ENCODE measurements around the gene PBXIP1.
A peak's percentile ranks its signal among the peaks of the same experiment; 100 is the strongest.
"Not testable (repeated sequence)": the region's sequence is repeated elsewhere in the genome, so short reads cannot be mapped to it uniquely, and the experiment has no call there.

The PBXIP1 gene

DNA sequence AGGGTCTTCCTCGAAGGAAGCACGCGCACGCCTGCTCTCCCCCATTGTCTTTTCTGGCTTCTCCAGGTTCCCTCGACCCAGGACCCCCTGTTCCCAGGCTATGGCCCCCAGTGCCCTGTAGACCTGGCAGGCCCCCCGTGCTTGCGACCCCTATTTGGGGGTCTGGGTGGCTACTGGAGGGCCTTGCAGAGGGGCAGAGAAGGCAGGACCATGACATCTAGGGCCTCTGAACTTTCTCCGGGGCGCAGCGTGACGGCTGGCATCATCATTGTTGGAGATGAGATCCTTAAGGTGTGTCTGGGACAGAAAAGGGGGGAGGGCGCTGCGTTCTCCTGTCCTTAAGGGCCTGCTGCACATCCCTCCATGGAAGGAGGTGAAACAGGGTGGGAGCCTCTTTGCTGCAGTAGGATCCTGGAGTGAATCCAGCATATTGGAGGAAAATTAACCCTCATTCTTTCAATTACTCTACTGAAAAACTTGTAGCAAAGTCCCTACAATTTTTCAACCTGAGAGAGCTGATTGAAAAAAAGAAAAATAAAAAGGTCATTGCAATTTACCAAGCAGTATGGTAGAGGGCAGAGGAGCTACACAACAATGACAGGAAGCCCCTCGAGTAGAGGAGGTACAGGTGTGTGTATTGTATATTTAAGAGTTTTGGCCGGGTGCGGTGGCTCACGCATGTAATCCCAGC lies 28.0 kb upstream of the PBXIP1 start:
- H3K36me3 ChIP-seq (replicated peaks; ENCODE audit: low read depth, low read length): peaks cover 28% of the 10 kb centered on the region
- H3K4me3 ChIP-seq (ENCODE audit: low read length): peak overlapping the region; percentile 91
- H4K20me1 ChIP-seq (ENCODE audit: insufficient read depth, low read length): no peaks in the 10 kb centered on the region
- H3K27ac ChIP-seq (ENCODE audit: low read length): peak overlapping the region; percentile 44
- no peak for TF ChIP-seq EZH2phosphoT487 (IDR thresholded peaks at IDR 0.05; ENCODE audit: low read depth)
- TF ChIP-seq, protein P1, sequence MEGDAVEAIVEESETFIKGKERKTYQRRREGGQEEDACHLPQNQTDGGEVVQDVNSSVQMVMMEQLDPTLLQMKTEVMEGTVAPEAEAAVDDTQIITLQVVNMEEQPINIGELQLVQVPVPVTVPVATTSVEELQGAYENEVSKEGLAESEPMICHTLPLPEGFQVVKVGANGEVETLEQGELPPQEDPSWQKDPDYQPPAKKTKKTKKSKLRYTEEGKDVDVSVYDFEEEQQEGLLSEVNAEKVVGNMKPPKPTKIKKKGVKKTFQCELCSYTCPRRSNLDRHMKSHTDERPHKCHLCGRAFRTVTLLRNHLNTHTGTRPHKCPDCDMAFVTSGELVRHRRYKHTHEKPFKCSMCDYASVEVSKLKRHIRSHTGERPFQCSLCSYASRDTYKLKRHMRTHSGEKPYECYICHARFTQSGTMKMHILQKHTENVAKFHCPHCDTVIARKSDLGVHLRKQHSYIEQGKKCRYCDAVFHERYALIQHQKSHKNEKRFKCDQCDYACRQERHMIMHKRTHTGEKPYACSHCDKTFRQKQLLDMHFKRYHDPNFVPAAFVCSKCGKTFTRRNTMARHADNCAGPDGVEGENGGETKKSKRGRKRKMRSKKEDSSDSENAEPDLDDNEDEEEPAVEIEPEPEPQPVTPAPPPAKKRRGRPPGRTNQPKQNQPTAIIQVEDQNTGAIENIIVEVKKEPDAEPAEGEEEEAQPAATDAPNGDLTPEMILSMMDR (IDR thresholded peaks at IDR 0.05; ENCODE audit: low read depth, low read length): no peak
- H3K27me3 ChIP-seq (ENCODE audit: low read depth, low read length): no peaks in the 10 kb centered on the region
- peaks cover 76% of the 10 kb centered on the region for H3K79me2 ChIP-seq (ENCODE audit: low read length)
- H2AFZ ChIP-seq (ENCODE audit: low read depth, low read length): 0 out of 2 replicates have a peak overlapping the region, but pooled peaks have one; percentile 8
- H3K9me3 ChIP-seq (ENCODE audit: insufficient read depth, low read length): no peaks in the 10 kb centered on the region
- H3K9ac ChIP-seq (ENCODE audit: low read length): peak overlapping the region; percentile 86
- H3K4me2 ChIP-seq (ENCODE audit: low read length): peak overlapping the region; percentile 90
- H3K4me1 ChIP-seq (ENCODE audit: low read length): peaks cover 15% of the 10 kb centered on the region

DNA sequence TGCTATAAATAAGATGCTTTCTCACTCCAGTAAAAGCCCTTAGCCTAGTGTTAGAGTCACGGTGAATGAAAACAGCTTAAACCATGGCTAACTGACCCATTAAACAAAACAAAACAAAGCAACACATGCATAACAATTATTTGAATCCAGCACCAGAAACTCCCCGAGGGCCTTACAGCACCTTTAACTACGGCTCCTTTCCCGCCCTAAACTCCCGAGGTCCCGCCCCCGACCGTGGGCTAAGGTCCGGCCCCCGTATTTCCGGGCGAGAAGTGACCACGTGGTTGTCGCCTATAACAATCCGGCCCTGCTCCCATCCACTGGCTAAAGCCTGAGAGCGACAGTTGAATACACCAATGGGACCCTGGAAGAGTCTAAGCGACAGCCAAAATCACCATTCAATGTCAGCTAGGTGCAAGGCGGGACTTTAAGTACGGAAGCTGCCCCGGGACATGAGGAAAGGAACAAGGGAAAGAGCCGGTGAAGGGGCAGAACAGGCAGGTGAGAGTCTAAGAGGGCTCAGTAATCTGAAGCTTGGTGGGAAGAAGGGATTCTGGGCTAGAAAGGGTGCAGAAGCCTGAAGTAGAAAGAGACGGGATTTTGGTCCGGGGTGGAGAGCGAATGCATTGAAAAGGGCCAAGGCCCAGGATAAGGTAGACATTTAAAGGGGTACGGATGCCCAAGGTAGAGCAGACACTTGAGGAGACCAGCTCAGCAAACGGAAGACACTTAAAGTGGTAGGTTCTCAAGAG lies 27.2 kb upstream of the PBXIP1 start, which contains the start of gene FLAD1:
Gene FLAD1 (plus strand): TSS at position 448 of the 752 bp plus-strand sequence. CDS start 351 bp downstream, outside the sequence.
- peaks cover 75% of the 10 kb centered on the region for H3K79me2 ChIP-seq (ENCODE audit: low read length)
- peaks cover 15% of the 10 kb centered on the region for H3K4me1 ChIP-seq (ENCODE audit: low read length)
- peak within 1 kb of the TSS; percentile 77 for H2AFZ ChIP-seq (ENCODE audit: low read depth, low read length)
- H3K9ac ChIP-seq (ENCODE audit: low read length): peak within 1 kb of the TSS; percentile 88
- peak within 1 kb of the TSS; percentile 79 for H3K27ac ChIP-seq (ENCODE audit: low read length)
- no peaks in the 10 kb centered on the region for H3K9me3 ChIP-seq (ENCODE audit: insufficient read depth, low read length)
- peaks cover 25% of the 10 kb centered on the region for H3K36me3 ChIP-seq (replicated peaks; ENCODE audit: low read depth, low read length)
- no peak for TF ChIP-seq EZH2phosphoT487 (IDR thresholded peaks at IDR 0.05; ENCODE audit: low read depth)
- TF ChIP-seq, protein P1 (IDR thresholded peaks at IDR 0.05; ENCODE audit: low read depth, low read length): no peak
- H3K4me2 ChIP-seq (ENCODE audit: low read length): peak within 1 kb of the TSS; percentile 98
- H3K4me3 ChIP-seq (ENCODE audit: low read length): peak within 1 kb of the TSS; percentile 91
- no peaks in the 10 kb centered on the region for H4K20me1 ChIP-seq (ENCODE audit: insufficient read depth, low read length)
- H3K27me3 ChIP-seq (ENCODE audit: low read depth, low read length): no peaks in the 10 kb centered on the region

DNA sequence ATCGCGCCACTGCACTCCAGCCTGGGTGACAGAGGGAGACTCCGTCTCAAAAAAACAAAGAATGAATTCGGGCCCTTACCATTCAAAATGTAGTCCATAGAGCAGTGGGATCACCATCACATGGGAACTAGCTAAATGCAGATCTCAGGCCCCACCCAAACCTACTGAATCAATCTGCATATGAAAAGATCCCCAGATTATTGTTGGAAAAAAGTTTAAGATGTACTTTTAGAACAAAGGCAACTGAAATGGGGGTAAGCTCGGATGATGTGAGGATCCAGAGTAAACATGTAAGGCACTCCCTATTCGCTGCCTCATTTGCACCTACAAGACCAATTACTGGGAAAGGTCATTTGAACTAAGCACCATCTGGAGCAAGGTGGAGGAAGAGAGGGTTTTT lies 26.4 kb upstream of the PBXIP1 start:
- peak overlapping the region; percentile 79 for H3K27ac ChIP-seq (ENCODE audit: low read length)
- peak overlapping the region; percentile 77 for H2AFZ ChIP-seq (ENCODE audit: low read depth, low read length)
- peaks cover 29% of the 10 kb centered on the region for H3K36me3 ChIP-seq (replicated peaks; ENCODE audit: low read depth, low read length)
- H4K20me1 ChIP-seq (ENCODE audit: insufficient read depth, low read length): peaks cover 2% of the 10 kb centered on the region; the same call in 1 of the 2 replicates
- H3K9ac ChIP-seq (ENCODE audit: low read length): peak overlapping the region; percentile 88
- peaks cover 80% of the 10 kb centered on the region for H3K79me2 ChIP-seq (ENCODE audit: low read length)
- no peaks in the 10 kb centered on the region for H3K27me3 ChIP-seq (ENCODE audit: low read depth, low read length)
- H3K4me3 ChIP-seq (ENCODE audit: low read length): peak overlapping the region; percentile 91
- peaks cover 21% of the 10 kb centered on the region for H3K4me1 ChIP-seq (ENCODE audit: low read length)
- no peaks in the 10 kb centered on the region for H3K9me3 ChIP-seq (ENCODE audit: insufficient read depth, low read length)
- no peak for TF ChIP-seq EZH2phosphoT487 (IDR thresholded peaks at IDR 0.05; ENCODE audit: low read depth)
- TF ChIP-seq, protein P1 (IDR thresholded peaks at IDR 0.05; ENCODE audit: low read depth, low read length): no peak
- H3K4me2 ChIP-seq (ENCODE audit: low read length): peak overlapping the region; percentile 98

DNA sequence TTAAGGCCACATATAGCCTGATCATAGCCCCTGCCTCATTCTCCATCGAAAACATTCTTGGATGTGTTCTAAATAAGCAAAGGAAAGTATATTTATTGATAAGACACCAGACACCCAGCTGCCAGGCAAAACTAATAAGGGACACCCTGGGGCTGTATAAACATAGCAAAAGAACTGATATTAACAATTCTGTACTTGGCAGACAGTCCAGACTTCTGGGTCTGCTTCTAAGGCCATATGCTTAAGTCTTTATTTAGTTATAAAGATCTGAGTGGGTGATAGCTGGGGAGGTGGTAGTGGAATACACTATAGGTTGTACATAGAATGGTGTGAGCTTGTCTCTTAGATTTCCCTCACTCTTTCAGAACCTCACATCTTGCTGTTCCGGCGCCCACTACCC lies 22.5 kb upstream of the PBXIP1 start:
- H4K20me1 ChIP-seq (ENCODE audit: insufficient read depth, low read length): peaks cover 13% of the 10 kb centered on the region
- no peak overlapping the region for H3K4me3 ChIP-seq (ENCODE audit: low read length)
- H2AFZ ChIP-seq (ENCODE audit: low read depth, low read length): no peak overlapping the region
- peaks cover 25% of the 10 kb centered on the region for H3K4me1 ChIP-seq (ENCODE audit: low read length)
- peaks cover 71% of the 10 kb centered on the region for H3K79me2 ChIP-seq (ENCODE audit: low read length)
- no peaks in the 10 kb centered on the region for H3K27me3 ChIP-seq (ENCODE audit: low read depth, low read length)
- no peaks in the 10 kb centered on the region for H3K9me3 ChIP-seq (ENCODE audit: insufficient read depth, low read length)
- no peak overlapping the region for H3K27ac ChIP-seq (ENCODE audit: low read length)
- peaks cover 24% of the 10 kb centered on the region for H3K36me3 ChIP-seq (replicated peaks; ENCODE audit: low read depth, low read length)
- no peak overlapping the region for H3K9ac ChIP-seq (ENCODE audit: low read length)
- H3K4me2 ChIP-seq (ENCODE audit: low read length): no peak overlapping the region
- no peak for TF ChIP-seq EZH2phosphoT487 (IDR thresholded peaks at IDR 0.05; ENCODE audit: low read depth)
- TF ChIP-seq, protein P1 (IDR thresholded peaks at IDR 0.05; ENCODE audit: low read depth, low read length): no peak

DNA sequence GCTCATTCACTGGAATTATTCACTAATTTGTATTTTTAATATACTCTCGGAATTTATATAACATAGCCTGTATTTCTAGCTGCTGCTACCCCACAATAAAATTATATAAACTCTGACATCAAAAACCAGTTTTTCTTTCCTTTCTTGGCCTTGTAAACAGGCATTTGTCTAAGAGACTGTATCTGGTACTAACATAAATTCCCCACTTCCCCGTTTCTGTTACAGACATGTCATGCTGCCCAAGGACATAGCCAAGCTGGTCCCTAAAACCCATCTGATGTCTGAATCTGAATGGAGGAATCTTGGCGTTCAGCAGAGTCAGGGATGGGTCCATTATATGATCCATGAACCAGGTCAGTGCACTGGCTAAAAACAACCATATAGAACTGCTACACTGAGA lies 21.9 kb upstream of the PBXIP1 start:
- H3K27ac ChIP-seq (ENCODE audit: low read length); H3K4me2 ChIP-seq (ENCODE audit: low read length); H3K4me3 ChIP-seq (ENCODE audit: low read length); H3K27me3 ChIP-seq (ENCODE audit: low read depth, low read length); H3K9ac ChIP-seq (ENCODE audit: low read length); H2AFZ ChIP-seq (ENCODE audit: low read depth, low read length); H3K9me3 ChIP-seq (ENCODE audit: insufficient read depth, low read length): not testable (repeated sequence)
- Histone ChIP-seq H3K36me3 (replicated peaks; ENCODE audit: low read depth, low read length) (peaks cover 24% of the 10 kb centered on the region), H3K4me1 (ENCODE audit: low read length) (peaks cover 29% of the 10 kb centered on the region), H4K20me1 (ENCODE audit: insufficient read depth, low read length) (peaks cover 13% of the 10 kb centered on the region), H3K79me2 (ENCODE audit: low read length) (peaks cover 72% of the 10 kb centered on the region)

All from OCI-LY3 (cell line).